ENCODE results near the gene CYB5R3. TPM values are rescaled to one million over a fixed set of nuclear protein-coding genes. Genes with fewer than 3 reads are reported as not detected.
A peak's percentile ranks its signal among the peaks of the same experiment; 100 is the strongest.

CYB5R3 gene
- polyA plus RNA-seq, 1 of the 3 experiments (the other 2 are of a cell fraction) = 106 TPM

GRCh38 chr22:42610186-42610585 lies 39.0 kb downstream of the CYB5R3 start:
- Histone ChIP-seq H3K4me2 (no peak overlapping the region; the same call in 1 of the 2 replicates), H3K4me3 (ENCODE audit: low read depth in 2 of 2, low read length in 1 of 2) (no peak overlapping the region), H3K36me3 (replicated peaks in 1 of 2; ENCODE audit: control insufficient read depth in 1 of 2, insufficient read depth in 2 of 2, low read length in 1 of 2) (peaks cover 0 to 2% of the 10 kb centered on the region in 2 experiments), H3K9me2 (no peaks in the 10 kb centered on the region), H3K4me1 (ENCODE audit: control insufficient read depth in 1 of 2, insufficient read depth in 2 of 2, low read depth in 1 of 2, low read length in 1 of 2) (peaks cover 6 to 30% of the 10 kb centered on the region in 2 experiments; a peak in 2 of 4 replicates), H3K79me2 (ENCODE audit: insufficient read depth) (peaks cover 89% of the 10 kb centered on the region), H3F3A (replicated peaks; ENCODE audit: insufficient read depth) (peaks cover 5% of the 10 kb centered on the region), H3K27me3 (ENCODE audit: insufficient read depth) (no peaks in the 10 kb centered on the region), H3K27ac (ENCODE audit: low read depth in 2 of 2, low read length in 1 of 2) (peak overlapping the region in 1 of 2 experiments; percentile 57; a peak in 1 of 4 replicates), H3K9me3 (no peaks in the 10 kb centered on the region), H3K9ac (no peak overlapping the region), H2AFZ (ENCODE audit: low read depth) (no peak overlapping the region), H4K20me1 (ENCODE audit: insufficient read depth) (peaks cover 15% of the 10 kb centered on the region; the same call in 1 of the 2 replicates)
- no peak for DNase-seq
- no peak for TF ChIP-seq MAX (IDR thresholded peaks at IDR 0.05; ENCODE audit: low read depth)
- no peak for TF ChIP-seq SMC3 (IDR thresholded peaks at IDR 0.05; ENCODE audit: low read depth, low read length)
- no peak for TF ChIP-seq IRF3 (IDR thresholded peaks at IDR 0.05; ENCODE audit: low read depth, low read length)
- TF ChIP-seq POLR2AphosphoS5 (IDR thresholded peaks at IDR 0.05; ENCODE audit: low read depth, low read length) = no peak
- TF ChIP-seq TAF1 (IDR thresholded peaks at IDR 0.05; ENCODE audit: borderline replicate concordance, low read depth, low read length) = no peak
- TF ChIP-seq GABPA (IDR thresholded peaks at IDR 0.05; ENCODE audit: low read depth) = no peak
- no peak for TF ChIP-seq RCOR1 (IDR thresholded peaks at IDR 0.05; ENCODE audit: low read length)
- no peak for TF ChIP-seq TEAD4 (IDR thresholded peaks at IDR 0.05; ENCODE audit: borderline replicate concordance, insufficient read depth)
- no peak for TF ChIP-seq YY1 (IDR thresholded peaks at IDR 0.05; ENCODE audit: low read depth)
- TF ChIP-seq REST (IDR thresholded peaks at IDR 0.05; ENCODE audit: low read depth, low read length) = no peak
- TF ChIP-seq PBX3 (IDR thresholded peaks at IDR 0.05) = no peak
- TF ChIP-seq USF1 (IDR thresholded peaks at IDR 0.05; ENCODE audit: borderline replicate concordance, low read depth) = no peak
- POLR2A ChIA-PET = no interaction called here
- CTCF ChIA-PET = interaction anchor here (0.9 kb wide), 1 partner anchor 13 kb away, joined by 4 read pairs; no protein-coding TSS in a partner anchor
- 85% methylated on average over 2 of the region's 5 CpGs for WGBS (ENCODE audit: low lambda C conversion rate)

All from SK-N-SH (cell line).